GM23338 (cell line): ENCODE results near the gene SLC35D1. TPM values are rescaled to one million over a fixed set of nuclear protein-coding genes. Genes with fewer than 3 reads are reported as not detected.

ENCODE experiments used
- ATAC-seq: fragments of 200-7000 bp; cut with Tn5 transposase; 3 replicates; pipeline ENCODE4 v1.9.1; 2020
- DNase-seq: peaks from one replicate; pipeline ENCODE4 v3.0.0-alpha.2; 2015; ENCODE audit warnings: low spot score
- H2AFZ ChIP-seq: fragments of 200-600 bp; sonication (generic); 2 replicates; pipeline ENCODE4 v1.8.0; 2016; ENCODE audit warnings: antibody characterized with exemption, mild to moderate bottlenecking, moderate library complexity
- H3F3A ChIP-seq: fragments of 200-600 bp; sonication (generic); replicated peaks from 2 replicates; pipeline ENCODE4 v1.8.0; 2017; ENCODE audit warnings: antibody characterized with exemption, mixed run types, low read depth
- H3K27ac ChIP-seq: fragments of 200-600 bp; sonication (generic); 2 replicates; pipeline ENCODE4 v1.6.1; 2016; ENCODE audit warnings: low read depth
- H3K27me3 ChIP-seq: fragments of 200-600 bp; sonication (generic); 2 replicates; pipeline ENCODE4 v1.8.0; 2016; ENCODE audit warnings: mild to moderate bottlenecking, mixed run types, moderate library complexity; ENCODE audit not compliant: insufficient read depth
- H3K36me3 ChIP-seq: fragments of 200-600 bp; sonication (generic); 2 replicates; pipeline ENCODE4 v1.8.0; 2016; ENCODE audit warnings: mild to moderate bottlenecking; ENCODE audit not compliant: insufficient read depth
- H3K4me1 ChIP-seq: fragments of 200-600 bp; sonication (generic); 2 replicates; pipeline ENCODE4 v1.8.0; 2016; ENCODE audit warnings: mild to moderate bottlenecking, moderate library complexity; ENCODE audit not compliant: insufficient read depth
- H3K4me2 ChIP-seq: fragments of 200-600 bp; sonication (generic); 2 replicates; pipeline ENCODE4 v1.7.1; 2017; ENCODE audit warnings: mixed run types
- H3K4me3 ChIP-seq: fragments of 200-600 bp; sonication (generic); 2 replicates; pipeline ENCODE4 v1.6.1; 2016; ENCODE audit warnings: mixed run types
- H3K79me2 ChIP-seq: fragments of 200-600 bp; sonication (generic); replicated peaks from 2 replicates; pipeline ENCODE4 v1.8.0; 2017; ENCODE audit warnings: mild to moderate bottlenecking; ENCODE audit not compliant: insufficient read depth
- H3K9me2 ChIP-seq: fragments of 200-600 bp; sonication (generic); 2 replicates; pipeline ENCODE4 v1.8.0; 2017; ENCODE audit not compliant: insufficient read depth
- H4K20me1 ChIP-seq: fragments of 200-600 bp; sonication (generic); replicated peaks from 2 replicates; pipeline ENCODE4 v1.8.0; 2017; ENCODE audit warnings: mild to moderate bottlenecking; ENCODE audit not compliant: insufficient read depth
- H3K27ac Mint-ChIP-seq: 2 replicates; pipeline ENCODE4 v1.8.0; 2020; ENCODE audit warnings: inconsistent platforms, mild to moderate bottlenecking, moderate library complexity, mixed read lengths
- H3K27me3 Mint-ChIP-seq: 3 replicates; pipeline ENCODE4 v1.8.0; 2022; ENCODE audit warnings: low read depth, mild to moderate bottlenecking, moderate library complexity, mixed read lengths, inconsistent platforms; ENCODE audit not compliant: insufficient read depth, poor library complexity
- H3K36me3 Mint-ChIP-seq: 3 replicates; pipeline ENCODE4 v1.8.0; 2021; ENCODE audit warnings: low read depth, mild to moderate bottlenecking, inconsistent platforms, moderate library complexity, mixed read lengths
- H3K4me1 Mint-ChIP-seq: 3 replicates; pipeline ENCODE4 v1.8.0; 2020; ENCODE audit warnings: mild to moderate bottlenecking, inconsistent platforms, mixed read lengths
- H3K4me3 Mint-ChIP-seq: 3 replicates; pipeline ENCODE4 v1.8.0; 2021; ENCODE audit warnings: moderate library complexity, mild to moderate bottlenecking, inconsistent platforms, mixed read lengths
- H3K9me3 Mint-ChIP-seq: 3 replicates; pipeline ENCODE4 v1.8.0; 2020; ENCODE audit warnings: moderate library complexity, mild to moderate bottlenecking, inconsistent platforms, mixed read lengths
- CREB1 ChIP-seq: fragments of 250-450 bp; sonication (Bioruptor Pico); IDR thresholded peaks from 2 replicates; pipeline ENCODE4 v1.5.0; 2020; ENCODE audit warnings: low read depth, mild to moderate bottlenecking, moderate library complexity
- CTCF ChIP-seq, 2 experiments: fragments of 200-600 bp in 1 of 2; sonication (generic) in 1 of 2; conservative IDR thresholded peaks; 2 replicates each; pipeline versions ENCODE4 v1.5.1 to v1.6.1; 2016 to 2017; ENCODE audit warnings: antibody characterized with exemption in 2 of 2, low read depth in 2 of 2, mild to moderate bottlenecking in 2 of 2, moderate library complexity in 1 of 2
- ETS1 ChIP-seq: IDR thresholded peaks from 2 replicates; pipeline ENCODE4 v1.6.1; 2016; ENCODE audit warnings: antibody characterized with exemption
- EZH2 ChIP-seq: fragments of 200-600 bp; sonication (generic); IDR thresholded peaks from one replicate; pipeline ENCODE4 v1.8.0; 2017; ENCODE audit warnings: antibody characterized with exemption, mild to moderate bottlenecking, low read depth; ENCODE audit not compliant: unreplicated experiment
- JUNB ChIP-seq: IDR thresholded peaks from one replicate; pipeline ENCODE4 v1.6.1; 2016; ENCODE audit warnings: antibody characterized with exemption; ENCODE audit not compliant: unreplicated experiment
- NANOG ChIP-seq: IDR thresholded peaks from 2 replicates; pipeline ENCODE4 v1.6.1; 2016; ENCODE audit warnings: antibody characterized with exemption, borderline replicate concordance
- STAT1 ChIP-seq: IDR thresholded peaks from one replicate; pipeline ENCODE4 v1.6.1; 2016; ENCODE audit warnings: antibody characterized with exemption; ENCODE audit not compliant: unreplicated experiment
- ZNF114 ChIP-seq: fragments of 250-450 bp; sonication (Bioruptor Pico); IDR thresholded peaks from 2 replicates; pipeline ENCODE4 v1.5.0; 2020; ENCODE audit warnings: mild to moderate bottlenecking, moderate library complexity
- ZNF331 ChIP-seq: fragments of 250-450 bp; sonication (Bioruptor Pico); IDR thresholded peaks from 2 replicates; pipeline ENCODE4 v1.5.0; 2020; ENCODE audit warnings: low read depth, mild to moderate bottlenecking, moderate library complexity
- ZNF462 ChIP-seq: fragments of 250-450 bp; sonication (Bioruptor Pico); IDR thresholded peaks from 2 replicates; pipeline ENCODE4 v1.5.0; 2020; ENCODE audit warnings: mild to moderate bottlenecking, moderate library complexity
- polyA plus RNA-seq: library from polyadenylated mRNA; unstranded; fragments of >200 nt; fragmentation: Nextera tagmentation; extraction: Ambion mirVana; gene quantifications from 2 replicates; pipeline ENCODE4 v1.2.1, GENCODE V29; 2016
- total RNA-seq: library from RNA; depleted of rRNA; stranded (reverse); fragments of >200 nt; shearing (Covaris generic); gene quantifications from 2 replicates; pipeline ENCODE4 v1.2.3, GENCODE V29; 2014

SLC35D1 gene
- total and polyA plus RNA-seq, 2 experiments from 2014 or later = 0.68 to 2.8 TPM

- TF ChIP-seq STAT1 (no peak), EZH2 (no peak)
These were observed 49.6 kb upstream of the SLC35D1 start (continued) for GRCh38 chr1:67103548-67103947.

GRCh38 chr1:67100833-67101232, 46.9 kb upstream of the SLC35D1 start:
- no peak overlapping the region for H2AFZ ChIP-seq
- Mint-ChIP-seq H3K27ac (no peak overlapping the region), H3K4me1 (peaks cover 7% of the 10 kb centered on the region), H3K27me3 (no peaks in the 10 kb centered on the region), H3K36me3 (no peaks in the 10 kb centered on the region), H3K9me3 (no peaks in the 10 kb centered on the region), H3K4me3 (no peak overlapping the region)
- H3K4me1 ChIP-seq = no peaks in the 10 kb centered on the region
- H4K20me1 ChIP-seq = no peaks in the 10 kb centered on the region
- H3K4me2 ChIP-seq = no peak overlapping the region
- no peaks in the 10 kb centered on the region for H3F3A ChIP-seq
- no peaks in the 10 kb centered on the region for H3K79me2 ChIP-seq
- H3K27ac ChIP-seq = no peak overlapping the region
- no peak for TF ChIP-seq NANOG
- TF ChIP-seq STAT1 = no peak
- no peaks in the 10 kb centered on the region for H3K36me3 ChIP-seq
- H3K27me3 ChIP-seq = no peaks in the 10 kb centered on the region
- no peak for DNase-seq
- no peak overlapping the region for H3K4me3 ChIP-seq
- H3K9me2 ChIP-seq = no peaks in the 10 kb centered on the region
- no peak for ATAC-seq

GRCh38 chr1:67097305-67097704, 43.4 kb upstream of the SLC35D1 start:
- Histone ChIP-seq H3K4me2 (no peak overlapping the region; the same call in 1 of the 2 replicates), H3K36me3 (no peaks in the 10 kb centered on the region), H3K4me3 (no peak overlapping the region), H3K27me3 (no peaks in the 10 kb centered on the region), H3K9me2 (no peaks in the 10 kb centered on the region), H3K27ac (no peak overlapping the region), H4K20me1 (no peaks in the 10 kb centered on the region), H3K4me1 (no peaks in the 10 kb centered on the region), H3F3A (no peaks in the 10 kb centered on the region), H2AFZ (peak overlapping the region; percentile 1; the same call in 1 of the 2 replicates), H3K79me2 (no peaks in the 10 kb centered on the region)
- peaks cover 7% of the 10 kb centered on the region for H3K4me1 Mint-ChIP-seq
- H3K27ac Mint-ChIP-seq = no peak overlapping the region
- TF ChIP-seq STAT1 (no peak), ETS1 (no peak), CTCF (conservative IDR thresholded peaks at IDR 0.05; ENCODE audit: low read depth in 2 of 2) (no peak), NANOG (peak; percentile 6; the same call in 1 of the 2 replicates), ZNF114 (CRISPR knock-in tag) (peak; percentile 71; the same call in 1 of the 2 replicates), ZNF331 (CRISPR knock-in tag) (0 out of 2 replicates have a peak, but pooled peaks have one; percentile 33), CREB1 (CRISPR knock-in tag) (no peak), JUNB (no peak), ZNF462 (CRISPR knock-in tag) (peak; percentile 98)
- DNase-seq (peak; percentile 74), ATAC-seq (peak; percentile 99)
- no peaks in the 10 kb centered on the region for H3K27me3 Mint-ChIP-seq
- H3K9me3 Mint-ChIP-seq = no peaks in the 10 kb centered on the region
- no peak overlapping the region for H3K4me3 Mint-ChIP-seq
- H3K36me3 Mint-ChIP-seq = no peaks in the 10 kb centered on the region
